NCI-H345 treated with DMSO at 0.1 percent for 48 hours (cell line): ENCODE measurements around the gene CACNA1C.

Experiments used
- DNase-seq: peaks from one replicate; lab custom pipeline; 2025; ENCODE audit not compliant: unreplicated experiment; lab: John Stamatoyannopoulos, UW

Gene CACNA1C

GRCh38 chr12:2335109-2335508, 282.3 kb downstream of the CACNA1C start:
- no peak for DNase-seq

GRCh38 chr12:2335513-2335912, 282.7 kb downstream of the CACNA1C start:
- DNase-seq = no peak

- no peak for DNase-seq
These were observed 283.1 kb downstream of the CACNA1C start for GRCh38 chr12:2335916-2336315.

GRCh38 chr12:2336409-2336829, 283.6 kb downstream of the CACNA1C start:
- DNase-seq = no peak

GRCh38 chr12:2337031-2338010, 284.5 kb downstream of the CACNA1C start:
- no peak for DNase-seq

GRCh38 chr12:2338381-2338780, 285.6 kb downstream of the CACNA1C start:
- no peak for DNase-seq

GRCh38 chr12:2338991-2339431, 286.2 kb downstream of the CACNA1C start:
- DNase-seq = no peak

GRCh38 chr12:2341051-2341751, 288.4 kb downstream of the CACNA1C start:
- DNase-seq = no peak

GRCh38 chr12:2341871-2342270, 289.1 kb downstream of the CACNA1C start:
- DNase-seq = no peak

GRCh38 chr12:2343681-2344080, 290.9 kb downstream of the CACNA1C start:
- no peak for DNase-seq

- no peak for DNase-seq
These were observed 291.7 kb downstream of the CACNA1C start for GRCh38 chr12:2344476-2344875.

- DNase-seq = no peak
These were observed 292.1 kb downstream of the CACNA1C start for GRCh38 chr12:2344885-2345284.

GRCh38 chr12:2345902-2346301, 293.1 kb downstream of the CACNA1C start:
- no peak for DNase-seq

- DNase-seq = no peak
These were observed 293.6 kb downstream of the CACNA1C start for GRCh38 chr12:2346416-2346815.

- no peak for DNase-seq
These were observed 294.5 kb downstream of the CACNA1C start for GRCh38 chr12:2347137-2347843.

GRCh38 chr12:2347844-2348481, 295.2 kb downstream of the CACNA1C start:
- no peak for DNase-seq

GRCh38 chr12:2348482-2348852, 295.7 kb downstream of the CACNA1C start:
- DNase-seq = no peak

- DNase-seq = no peak
These were observed 298.4 kb downstream of the CACNA1C start for GRCh38 chr12:2351161-2351560.

- no peak for DNase-seq
These were observed 299.4 kb downstream of the CACNA1C start for GRCh38 chr12:2352203-2352602.

- DNase-seq = no peak
These were observed 300.5 kb downstream of the CACNA1C start for GRCh38 chr12:2353281-2353680.

GRCh38 chr12:2353691-2354090, 300.9 kb downstream of the CACNA1C start:
- no peak for DNase-seq
